ENCODE data around the gene PPOX.

The PPOX gene

GRCh38 chr1:161199506-161200139 lies 33.4 kb downstream of the PPOX start:
- no peak for DNase-seq

GRCh38 chr1:161200421-161200991 lies 34.3 kb downstream of the PPOX start:
- no peak for DNase-seq

- no peak for DNase-seq
Observed at GRCh38 chr1:161200992-161201835, 35.0 kb downstream of the PPOX start.

GRCh38 chr1:161201836-161202712 lies 35.8 kb downstream of the PPOX start, which contains the start of gene NDUFS2:
NDUFS2 (plus strand) TSS chr1:161202367; CDS start chr1:161202386, 19 bp downstream.
- DNase-seq: peak; percentile 98

- DNase-seq: no peak
Observed at GRCh38 chr1:161206411-161207140, 40.4 kb downstream of the PPOX start.

- no peak for DNase-seq
Observed at GRCh38 chr1:161207173-161207572, 40.9 kb downstream of the PPOX start.

GRCh38 chr1:161209790-161210409 lies 43.7 kb downstream of the PPOX start:
- peak; percentile 14 for DNase-seq

GRCh38 chr1:161214369-161214768 lies 48.1 kb downstream of the PPOX start:
- no peak for DNase-seq

- DNase-seq: no peak
Observed at GRCh38 chr1:161215076-161215475, 48.9 kb downstream of the PPOX start, which contains the start of gene FCER1G. FCER1G (plus strand) TSS chr1:161215295; CDS start chr1:161215322, 27 bp downstream.

- no peak for DNase-seq
Observed at GRCh38 chr1:161216945-161217712, 50.9 kb downstream of the PPOX start.

- no peak for DNase-seq
Observed at GRCh38 chr1:161217831-161218230, 51.6 kb downstream of the PPOX start.

- DNase-seq: no peak
Observed at GRCh38 chr1:161218301-161219077, 52.3 kb downstream of the PPOX start.

GRCh38 chr1:161219078-161219892 lies 53.1 kb downstream of the PPOX start:
- DNase-seq: no peak

GRCh38 chr1:161220002-161220401 lies 53.8 kb downstream of the PPOX start:
- DNase-seq: no peak
